ENCODE data around the gene ADD1.

Gene ADD1

GRCh38 chr4:2822461-2823300, 21.0 kb upstream of the ADD1 start:
- DNase-seq = no peak

- no peak for DNase-seq
Observed at GRCh38 chr4:2823301-2823670, 20.4 kb upstream of the ADD1 start.

- no peak for DNase-seq
Observed at GRCh38 chr4:2823671-2824328, 19.8 kb upstream of the ADD1 start.

GRCh38 chr4:2824329-2824835, 19.3 kb upstream of the ADD1 start:
- no peak for DNase-seq

GRCh38 chr4:2824836-2825381, 18.7 kb upstream of the ADD1 start:
- no peak for DNase-seq

GRCh38 chr4:2825740-2826139, 17.9 kb upstream of the ADD1 start:
- no peak for DNase-seq

GRCh38 chr4:2827071-2827873, 16.4 kb upstream of the ADD1 start:
- DNase-seq = no peak

- no peak for DNase-seq
Observed at GRCh38 chr4:2827874-2828751, 15.5 kb upstream of the ADD1 start.

GRCh38 chr4:2828758-2829181, 14.9 kb upstream of the ADD1 start:
- no peak for DNase-seq

- no peak for DNase-seq
Observed at GRCh38 chr4:2829321-2829932, 14.2 kb upstream of the ADD1 start.

- no peak for DNase-seq
Observed at GRCh38 chr4:2829933-2830451, 13.7 kb upstream of the ADD1 start.

- no peak for DNase-seq
Observed at GRCh38 chr4:2830632-2831610, 12.7 kb upstream of the ADD1 start.

- DNase-seq = no peak
Observed at GRCh38 chr4:2831611-2832308, 11.9 kb upstream of the ADD1 start.

GRCh38 chr4:2832309-2832980, 11.2 kb upstream of the ADD1 start:
- DNase-seq = no peak

GRCh38 chr4:2832981-2833670, 10.5 kb upstream of the ADD1 start:
- no peak for DNase-seq

GRCh38 chr4:2833671-2834000, 10.0 kb upstream of the ADD1 start:
- DNase-seq = no peak

- no peak for DNase-seq
Observed at GRCh38 chr4:2834001-2834921, 9.4 kb upstream of the ADD1 start.
